Measurements from ENCODE around the gene AMOTL2.

AMOTL2 gene

DNA sequence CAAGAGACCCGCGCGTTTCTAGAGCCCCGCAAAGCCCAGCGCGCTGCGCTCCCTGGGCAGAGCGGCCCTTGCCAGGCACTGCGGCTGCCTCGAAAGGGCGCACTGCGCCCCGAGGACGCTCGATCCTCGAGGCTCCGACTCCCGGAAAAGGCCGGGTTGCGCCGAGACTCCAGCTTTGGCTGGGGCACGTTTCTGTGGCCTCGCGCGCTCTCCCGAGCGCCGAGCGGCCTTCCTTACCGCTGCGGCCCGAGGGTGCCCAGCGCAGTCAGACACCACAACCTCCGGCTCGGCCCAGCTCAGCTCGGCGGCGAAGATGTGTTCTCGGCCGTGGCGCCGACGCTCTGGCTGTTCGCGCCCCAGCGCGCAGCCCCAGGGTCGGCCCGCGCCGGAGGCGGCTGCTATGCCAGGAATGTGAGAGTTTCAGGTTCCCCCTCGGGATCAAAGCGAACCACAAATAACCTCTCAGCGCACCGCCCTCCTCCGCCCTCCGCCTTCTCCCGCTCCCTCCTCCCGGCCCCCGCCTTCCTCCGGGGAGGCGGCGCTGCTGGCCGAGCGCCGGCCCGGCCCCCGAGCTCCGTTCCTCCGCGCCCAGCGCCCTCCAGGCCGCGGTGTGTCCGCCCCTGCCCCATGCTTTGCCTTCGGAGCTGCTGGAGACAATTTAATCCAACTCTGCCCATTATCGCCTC, at the start of gene AMOTL2:
AMOTL2 (minus strand) TSS at position 343 of the 686 bp plus-strand sequence. CDS start 3,014 bp downstream, outside the sequence.
- peak; percentile 86 for DNase-seq (ENCODE audit: low spot score)

DNA sequence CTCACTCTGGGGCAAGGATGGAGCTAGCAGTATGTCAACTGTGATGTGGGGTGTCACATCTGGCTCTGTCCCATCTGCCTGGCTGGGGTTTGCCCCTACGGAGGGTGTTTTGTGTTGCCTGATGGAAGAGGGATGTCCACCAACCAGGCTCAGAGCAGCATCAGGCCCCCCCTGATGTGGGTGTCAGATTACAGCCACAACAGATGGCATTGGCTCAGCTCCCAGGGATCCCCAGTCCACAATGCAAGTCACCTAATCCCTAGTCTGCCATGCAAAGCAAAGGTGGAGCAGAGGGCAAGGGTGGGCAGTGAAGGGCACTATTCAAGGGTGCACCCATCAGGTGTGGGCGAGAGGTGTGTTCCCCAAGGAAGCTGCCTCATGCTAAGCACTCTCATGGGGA, 48.9 kb upstream of the AMOTL2 start:
- peak; percentile 32 for DNase-seq (ENCODE audit: low spot score)

DNA sequence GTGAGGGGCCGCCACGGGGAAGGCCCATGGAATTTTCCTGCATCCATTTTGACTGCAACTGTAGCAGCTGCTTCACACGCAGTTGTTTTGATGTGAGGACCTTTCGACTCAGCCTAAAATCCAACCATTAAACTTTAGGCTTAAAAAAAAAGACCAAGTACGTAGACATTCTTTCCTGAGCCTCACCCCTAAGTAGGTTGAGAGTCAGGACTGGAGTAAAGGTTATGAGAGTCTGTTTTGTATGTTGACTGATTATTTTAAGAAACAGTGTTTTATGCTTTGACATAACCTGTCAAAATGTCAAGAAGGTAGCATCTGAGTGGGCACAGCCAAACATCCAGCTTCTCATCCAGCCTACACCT, 45.7 kb upstream of the AMOTL2 start:
- DNase-seq (ENCODE audit: low spot score): no peak

- no peak for DNase-seq (ENCODE audit: low spot score)
These were observed 45.1 kb upstream of the AMOTL2 start for GRCh38 chr3:134419214-134419959.

DNA sequence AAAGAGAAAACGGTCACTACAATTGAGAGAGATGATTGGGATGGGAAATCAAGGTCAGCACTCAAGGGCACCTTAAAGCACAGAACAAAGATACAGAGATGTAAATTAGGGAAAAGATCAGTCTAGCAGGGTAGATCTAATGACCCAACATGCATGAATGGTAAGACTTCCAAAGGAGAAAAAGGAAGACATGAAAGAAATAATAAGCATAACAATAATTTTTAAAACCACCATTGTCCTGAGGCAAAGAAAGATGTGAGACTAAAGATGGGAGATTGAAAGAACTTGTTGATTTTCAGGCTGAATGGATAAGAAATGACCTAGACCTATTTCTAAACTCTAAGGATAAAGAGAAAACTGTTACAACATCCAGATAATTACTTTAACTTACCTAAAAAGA, 34.8 kb upstream of the AMOTL2 start:
- no peak for DNase-seq (ENCODE audit: low spot score)

- no peak for DNase-seq (ENCODE audit: low spot score)
These were observed 33.0 kb upstream of the AMOTL2 start for GRCh38 chr3:134407239-134407625.

- peak; percentile 68 for DNase-seq (ENCODE audit: low spot score)
These were observed 32.3 kb upstream of the AMOTL2 start for GRCh38 chr3:134406331-134407238.

DNA sequence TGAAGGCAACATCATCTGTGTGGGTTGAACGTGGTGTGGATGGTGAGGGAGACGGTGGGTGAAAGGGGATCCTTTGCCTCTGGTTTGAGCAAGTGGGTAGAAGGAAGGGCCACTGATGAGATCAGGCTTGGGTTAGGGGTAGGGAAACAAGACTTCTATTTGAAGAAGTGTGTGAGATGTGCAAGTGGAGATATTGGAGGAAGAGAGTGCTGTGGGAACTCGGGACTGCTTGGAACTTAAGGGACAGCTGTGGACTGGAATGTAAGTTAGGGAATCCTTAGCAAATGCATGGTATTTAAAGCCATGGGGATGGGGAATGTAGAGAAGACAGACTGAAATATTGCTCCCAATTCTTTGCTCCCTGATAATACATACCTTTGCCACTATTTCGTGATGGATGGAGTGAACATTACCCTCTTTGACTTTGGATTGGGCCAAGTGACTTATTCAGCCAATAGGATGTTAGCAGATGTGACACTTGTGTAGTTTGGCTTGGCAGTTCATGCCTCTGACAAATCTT, 30.2 kb upstream of the AMOTL2 start:
- DNase-seq (ENCODE audit: low spot score): no peak

DNA sequence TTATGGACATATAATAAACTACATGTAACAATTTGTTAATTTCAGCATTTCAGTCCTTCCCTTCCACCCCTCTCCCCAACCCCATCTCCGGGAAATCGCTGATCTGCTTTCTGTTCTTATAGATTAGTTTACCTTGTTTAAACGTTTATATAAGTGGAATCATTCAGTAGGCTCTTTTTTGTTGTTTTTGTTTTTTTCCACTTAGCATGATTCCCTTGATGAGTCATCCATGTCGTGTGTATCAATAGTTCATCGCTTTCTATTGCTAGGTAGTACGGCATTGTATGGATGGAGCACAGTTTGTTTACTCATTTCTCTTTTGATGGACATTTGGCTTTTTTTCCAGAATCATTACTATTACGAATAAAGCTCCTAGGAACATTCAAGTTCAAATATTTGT, 23.5 kb upstream of the AMOTL2 start:
- no peak for DNase-seq (ENCODE audit: low spot score)

DNA sequence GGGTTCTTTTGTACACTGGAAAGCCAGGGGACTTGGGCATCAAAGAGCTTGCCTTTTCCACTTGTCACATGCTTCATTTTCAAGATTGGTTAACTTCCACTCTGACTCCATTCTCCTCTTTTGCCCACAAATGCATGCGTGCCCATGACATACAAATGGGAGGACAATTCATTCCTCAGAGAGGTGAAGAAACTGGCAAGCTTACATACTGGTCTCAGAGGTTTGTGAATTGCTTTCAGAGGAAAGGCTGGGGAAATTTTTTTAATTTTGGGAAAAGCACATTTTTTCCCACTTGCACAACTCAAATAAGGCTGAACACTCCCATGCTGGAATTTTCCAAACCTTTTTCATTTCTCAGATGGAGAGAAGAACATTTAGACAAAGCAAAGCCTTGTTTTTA, 20.9 kb upstream of the AMOTL2 start:
- no peak for DNase-seq (ENCODE audit: low spot score)

DNA sequence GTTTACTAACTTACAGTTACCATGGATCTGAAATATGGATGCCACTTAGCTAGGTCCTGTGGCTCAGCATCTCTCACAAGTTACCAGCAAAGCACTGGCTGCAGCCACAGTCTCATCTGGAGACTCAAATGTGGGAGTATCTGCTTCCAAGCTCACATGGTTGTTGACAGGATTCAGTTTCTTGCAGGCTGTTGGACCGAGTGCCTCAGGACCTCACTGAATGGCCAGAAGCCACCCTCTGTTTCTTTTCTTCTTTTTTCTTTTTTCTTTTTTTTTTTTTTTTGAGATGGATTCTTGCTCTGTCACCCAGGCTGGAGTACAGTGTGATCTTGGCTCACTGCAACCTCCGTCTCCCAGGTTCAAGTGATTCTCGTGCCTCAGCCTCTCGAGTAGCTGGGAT, 20.1 kb upstream of the AMOTL2 start:
- DNase-seq (ENCODE audit: low spot score): no peak

GRCh38 chr3:134393074-134393473, 18.8 kb upstream of the AMOTL2 start:
- DNase-seq (ENCODE audit: low spot score): no peak

DNA sequence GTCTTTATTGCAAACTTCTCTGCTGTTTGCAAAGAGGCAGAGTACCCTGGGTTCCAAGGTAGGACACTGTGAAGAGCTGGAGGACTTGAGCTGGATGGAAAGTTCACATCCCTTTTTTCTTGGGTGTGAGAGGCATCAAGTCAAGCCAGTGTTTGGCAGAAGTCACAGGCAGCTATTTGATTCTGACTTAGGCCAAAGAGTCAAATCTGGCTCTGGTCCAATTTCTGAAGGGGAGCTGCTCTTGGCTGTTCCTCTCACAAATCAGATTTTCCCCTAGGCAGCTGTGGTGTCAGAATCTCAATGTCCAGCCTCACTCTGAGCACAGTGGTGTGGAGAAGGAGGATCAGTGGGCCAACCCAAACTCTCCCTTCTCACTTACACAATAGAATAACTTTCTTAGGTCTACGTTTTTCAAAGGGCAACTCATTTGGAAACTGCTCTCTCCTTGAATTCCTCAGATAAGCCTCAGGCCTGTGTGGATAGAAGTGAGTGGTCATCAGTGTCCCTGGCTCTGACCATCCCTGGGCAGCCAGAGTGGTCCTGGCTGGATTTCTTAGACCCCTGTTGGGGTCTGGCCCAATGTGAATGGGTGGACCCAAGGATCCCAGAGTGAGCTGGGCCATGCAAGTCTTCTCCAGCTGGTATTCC, 18.2 kb upstream of the AMOTL2 start:
- peak; percentile 15 for DNase-seq (ENCODE audit: low spot score)

DNA sequence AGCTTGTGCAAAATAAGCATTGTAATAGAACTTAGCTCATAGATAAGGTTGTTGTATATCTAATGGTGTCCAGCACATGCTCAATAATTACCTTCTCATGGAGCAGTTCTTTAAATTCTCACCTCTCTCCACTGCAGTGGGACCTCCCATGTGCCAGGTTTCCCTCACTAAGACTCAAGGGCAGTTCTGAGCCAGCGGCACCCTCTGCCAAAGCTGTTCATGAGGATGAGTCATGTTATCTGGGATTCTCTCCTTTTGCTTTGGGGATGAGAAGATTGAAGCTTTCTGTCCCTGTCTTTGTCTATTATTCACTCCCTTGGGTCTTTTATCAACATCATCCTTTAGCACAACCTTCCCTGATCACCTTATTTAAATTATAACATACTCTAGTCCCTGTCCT, 15.6 kb upstream of the AMOTL2 start:
- no peak for DNase-seq (ENCODE audit: low spot score)

- no peak for DNase-seq (ENCODE audit: low spot score)
These were observed 14.7 kb upstream of the AMOTL2 start for GRCh38 chr3:134388788-134389485.

DNA sequence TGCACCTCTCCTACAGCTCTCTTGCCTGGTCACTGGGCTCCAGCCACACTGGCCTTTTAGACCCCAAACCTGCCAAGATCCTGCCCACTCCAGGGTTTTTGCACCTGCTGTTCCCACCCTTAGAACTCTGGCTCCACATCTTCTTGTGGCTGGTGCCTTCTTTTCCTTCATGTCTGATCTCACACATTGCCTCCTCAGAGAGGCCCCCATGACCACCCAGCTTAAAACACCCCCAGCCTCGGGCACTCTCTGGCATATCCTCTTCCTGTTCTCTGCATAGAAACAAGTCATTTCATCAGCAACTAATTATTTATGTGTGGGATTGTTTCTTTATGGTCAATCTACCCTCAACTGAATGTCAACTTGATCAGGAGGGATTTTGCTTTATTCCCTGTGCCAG, 14.0 kb upstream of the AMOTL2 start:
- no peak for DNase-seq (ENCODE audit: low spot score)

DNA sequence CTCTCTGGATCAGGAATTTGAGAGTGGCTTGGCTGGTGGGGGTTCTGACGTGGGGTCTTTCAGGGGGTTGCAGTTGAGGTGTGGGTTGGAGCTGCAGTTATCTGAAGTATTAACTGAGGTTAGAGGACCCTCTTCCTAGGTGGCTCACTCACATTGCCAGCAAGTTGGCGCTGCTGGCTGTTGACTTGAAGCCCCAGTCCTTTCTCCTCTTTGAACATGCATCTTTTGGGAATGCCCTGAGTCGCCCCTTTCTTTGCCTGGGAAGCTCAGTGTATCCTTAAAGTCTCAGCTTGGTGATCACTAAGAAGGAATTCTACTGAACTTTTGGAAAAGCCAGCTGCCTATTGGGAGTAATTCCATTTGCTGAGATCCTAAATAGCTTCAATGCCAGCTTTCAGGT, 13.0 kb upstream of the AMOTL2 start:
- no peak for DNase-seq (ENCODE audit: low spot score)

DNA sequence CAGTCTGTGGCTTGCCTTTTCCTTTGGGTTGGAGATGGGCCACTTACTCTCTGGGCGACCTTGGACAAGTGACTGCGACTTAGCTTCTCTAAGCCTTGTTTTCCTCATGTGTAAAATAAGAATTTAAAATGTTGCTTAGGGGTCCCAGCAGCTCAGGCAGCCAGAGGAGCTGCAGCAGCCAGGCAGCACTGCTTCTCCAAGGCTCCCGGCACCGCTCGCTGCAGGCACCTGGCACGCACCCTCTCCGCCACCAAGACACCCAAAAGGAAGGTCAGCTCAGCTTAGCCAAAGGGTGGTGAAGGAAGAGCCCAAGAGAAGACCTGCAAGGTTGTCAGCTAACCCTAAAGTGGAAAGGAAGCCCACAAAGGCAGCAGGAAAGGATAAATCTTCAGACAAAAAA, 10.7 kb upstream of the AMOTL2 start:
- no peak for DNase-seq (ENCODE audit: low spot score)

- no peak for DNase-seq (ENCODE audit: low spot score)
These were observed 7.7 kb upstream of the AMOTL2 start for GRCh38 chr3:134381831-134382442.

GRCh38 chr3:134381076-134381475, 6.8 kb upstream of the AMOTL2 start:
- no peak for DNase-seq (ENCODE audit: low spot score)

GRCh38 chr3:134380249-134380648, 6.0 kb upstream of the AMOTL2 start:
- DNase-seq (ENCODE audit: low spot score): no peak
